NCI-H510A treated with DMSO at 0.1 percent for 48 hours (cell line): ENCODE results near the gene ZNG1A.
"Not testable (repeated sequence)": the region's sequence is repeated elsewhere in the genome, so short reads cannot be mapped to it uniquely, and the experiment has no call there.

Experiments
- DNase-seq: peaks from one replicate; lab custom pipeline; 2025; lab: John Stamatoyannopoulos, UW

Gene ZNG1A

DNA sequence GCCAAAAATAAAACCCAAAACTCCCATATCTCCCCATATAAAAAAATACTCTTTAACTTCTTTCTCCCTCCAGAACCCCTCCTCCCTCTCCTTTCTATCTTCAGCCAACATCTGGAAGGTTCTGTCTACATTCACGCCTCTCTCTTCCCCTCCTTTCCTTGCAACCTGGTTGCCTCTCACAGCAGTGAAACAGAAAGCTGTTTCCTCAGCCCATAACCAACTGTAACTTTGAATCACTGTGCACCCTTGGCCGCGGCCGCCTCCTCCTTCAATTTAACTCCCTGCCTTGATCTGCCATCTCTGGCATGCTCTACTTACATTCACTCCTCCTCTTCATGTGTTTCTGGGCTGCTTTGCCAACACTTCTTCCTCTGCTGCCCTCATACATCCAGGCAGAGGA is 83.9 kb downstream of the ZNG1A start:
- DNase-seq, result not testable (repeated sequence)

DNA sequence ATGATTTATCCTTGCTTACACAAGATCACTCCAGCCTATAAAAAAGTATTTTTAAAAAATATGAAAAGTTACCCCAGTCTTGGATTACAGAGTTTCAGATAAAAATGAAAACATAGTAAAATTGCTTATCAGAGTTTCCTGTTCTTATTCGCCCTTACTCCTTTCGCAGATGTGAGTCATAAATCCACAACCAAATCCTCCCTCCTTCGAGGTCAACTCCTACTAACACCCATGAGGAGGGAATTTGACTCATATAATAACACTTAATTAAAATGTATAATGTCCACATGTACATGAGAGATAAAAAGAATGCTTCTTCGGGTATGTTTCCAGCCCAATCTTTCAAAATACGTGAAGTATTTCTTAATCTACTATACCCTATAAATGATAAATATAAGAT is 84.5 kb downstream of the ZNG1A start:
- DNase-seq, result not testable (repeated sequence)

DNA sequence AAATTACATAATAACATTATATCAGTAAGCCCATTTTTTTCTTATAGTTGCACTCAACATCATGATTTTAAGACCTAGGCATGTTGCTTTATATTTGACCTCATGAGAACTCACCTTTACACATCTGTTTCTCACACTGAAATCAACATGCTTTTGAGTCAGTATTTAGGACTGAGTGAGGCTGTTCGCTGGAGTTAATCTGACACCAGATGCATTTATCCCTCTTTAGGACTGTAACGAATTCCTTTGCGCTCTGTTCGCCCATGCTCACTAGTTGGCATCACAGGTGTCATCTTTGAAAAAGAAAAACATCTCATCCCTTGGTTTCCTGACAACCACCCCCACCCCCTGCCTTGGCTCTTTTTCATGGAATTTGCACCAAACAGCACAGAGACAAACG is 84.9 kb downstream of the ZNG1A start:
- DNase-seq, result not testable (repeated sequence)

DNA sequence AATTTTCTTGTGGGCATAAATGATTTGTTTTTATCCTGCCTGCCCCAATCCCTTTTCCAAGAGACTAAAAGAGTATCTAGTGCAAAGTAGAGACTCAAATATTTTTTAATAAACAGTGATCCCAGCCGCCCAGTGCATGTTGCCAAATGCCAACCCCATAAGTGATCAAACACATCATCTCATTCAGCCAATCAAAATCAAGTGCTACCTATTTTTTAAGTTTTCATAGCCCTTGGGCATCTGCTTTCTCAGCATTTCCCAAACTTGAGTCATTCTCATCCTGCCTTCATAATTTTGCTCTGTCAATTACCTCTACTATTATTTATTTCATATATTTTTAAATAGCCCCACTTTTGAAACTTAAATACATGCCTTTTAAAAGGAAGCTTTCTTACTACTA is 88.0 kb downstream of the ZNG1A start:
- not testable (repeated sequence) for DNase-seq

DNA sequence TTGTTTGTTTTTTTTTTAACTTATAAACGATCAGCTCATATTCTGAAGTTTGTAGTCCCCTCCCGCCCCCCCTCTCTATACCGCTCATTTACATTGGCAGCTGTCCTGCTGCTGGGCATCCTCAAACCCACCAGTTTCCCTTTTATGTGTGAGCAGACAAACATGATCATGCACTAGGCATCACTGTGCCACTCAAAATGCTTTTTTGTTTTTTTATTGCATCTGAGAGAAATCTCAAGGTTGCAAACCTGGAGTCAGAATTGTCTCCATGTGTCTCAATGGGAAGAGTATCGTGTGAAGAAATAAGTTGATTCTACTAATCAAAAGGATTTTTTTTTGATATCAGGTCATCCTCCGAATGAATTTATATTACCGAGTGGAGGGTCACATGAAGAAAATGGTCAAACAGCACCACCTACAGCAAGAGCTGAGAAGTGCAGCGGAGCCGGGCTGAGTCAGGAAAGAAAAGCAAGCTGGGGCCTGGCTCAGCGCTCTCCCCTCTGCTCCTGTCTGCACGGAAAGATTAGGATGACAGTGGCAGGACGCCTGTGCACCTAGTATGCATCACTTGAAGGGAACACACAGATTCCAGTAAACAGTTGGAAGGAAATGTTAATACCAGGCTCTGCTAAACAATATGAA is 90.3 kb downstream of the ZNG1A start:
- not testable (repeated sequence) for DNase-seq

DNA sequence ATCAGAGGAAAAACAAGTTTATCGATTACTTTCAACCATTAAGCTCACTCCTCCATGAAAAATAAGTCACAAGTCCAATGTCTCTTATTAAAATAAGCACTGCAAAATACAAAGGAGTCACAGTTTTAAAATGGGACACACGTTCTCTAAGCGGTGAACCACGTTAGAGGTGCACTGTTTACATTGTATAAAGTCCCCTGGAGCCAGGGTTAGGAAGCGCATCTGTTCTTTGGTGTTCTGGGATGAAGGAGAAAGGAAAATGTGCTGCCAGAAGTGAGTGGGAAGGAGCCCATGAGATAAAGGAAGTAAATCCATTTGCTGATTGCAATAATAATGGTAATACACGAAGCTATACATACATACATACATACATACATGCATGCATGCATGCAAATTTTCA is 91.0 kb downstream of the ZNG1A start:
- DNase-seq, result not testable (repeated sequence)

DNA sequence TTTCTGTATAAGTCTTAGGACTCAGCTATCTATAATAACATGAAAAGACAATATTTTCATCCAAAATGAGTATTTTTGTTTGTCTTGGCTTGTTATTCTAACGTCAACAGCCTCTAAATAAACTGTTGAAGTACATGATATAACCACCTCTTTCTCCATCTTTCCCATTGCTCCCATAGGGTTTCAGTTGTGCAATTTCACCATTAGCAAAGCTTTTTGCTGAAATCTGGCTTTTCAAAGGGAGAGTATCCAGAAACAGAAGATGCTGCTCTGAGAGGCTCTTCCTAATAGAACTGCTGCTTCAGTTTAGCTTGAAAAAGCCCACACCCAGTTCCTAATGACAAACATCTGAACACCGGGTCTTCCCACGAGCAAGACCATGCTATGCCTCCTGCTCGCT is 91.8 kb downstream of the ZNG1A start:
- DNase-seq, result not testable (repeated sequence)

DNA sequence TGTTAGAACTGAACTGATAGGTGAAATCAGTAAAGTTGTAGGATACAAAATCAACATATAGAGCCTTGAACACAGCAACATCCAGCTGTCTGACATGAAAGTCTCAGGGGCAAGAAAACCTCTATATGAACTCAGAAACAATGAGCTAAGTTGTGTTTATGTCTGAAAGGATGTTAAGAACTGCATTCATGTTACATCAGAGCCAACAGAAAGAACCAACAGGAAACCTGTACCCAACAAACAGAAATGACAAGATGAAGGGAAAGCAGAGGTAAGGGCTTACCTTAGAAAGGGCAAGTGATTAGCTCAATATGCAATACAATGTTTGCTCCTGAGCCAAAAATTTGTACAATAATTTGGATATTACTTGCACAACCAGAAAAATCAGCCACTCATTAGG is 92.2 kb downstream of the ZNG1A start:
- DNase-seq, result not testable (repeated sequence)

DNA sequence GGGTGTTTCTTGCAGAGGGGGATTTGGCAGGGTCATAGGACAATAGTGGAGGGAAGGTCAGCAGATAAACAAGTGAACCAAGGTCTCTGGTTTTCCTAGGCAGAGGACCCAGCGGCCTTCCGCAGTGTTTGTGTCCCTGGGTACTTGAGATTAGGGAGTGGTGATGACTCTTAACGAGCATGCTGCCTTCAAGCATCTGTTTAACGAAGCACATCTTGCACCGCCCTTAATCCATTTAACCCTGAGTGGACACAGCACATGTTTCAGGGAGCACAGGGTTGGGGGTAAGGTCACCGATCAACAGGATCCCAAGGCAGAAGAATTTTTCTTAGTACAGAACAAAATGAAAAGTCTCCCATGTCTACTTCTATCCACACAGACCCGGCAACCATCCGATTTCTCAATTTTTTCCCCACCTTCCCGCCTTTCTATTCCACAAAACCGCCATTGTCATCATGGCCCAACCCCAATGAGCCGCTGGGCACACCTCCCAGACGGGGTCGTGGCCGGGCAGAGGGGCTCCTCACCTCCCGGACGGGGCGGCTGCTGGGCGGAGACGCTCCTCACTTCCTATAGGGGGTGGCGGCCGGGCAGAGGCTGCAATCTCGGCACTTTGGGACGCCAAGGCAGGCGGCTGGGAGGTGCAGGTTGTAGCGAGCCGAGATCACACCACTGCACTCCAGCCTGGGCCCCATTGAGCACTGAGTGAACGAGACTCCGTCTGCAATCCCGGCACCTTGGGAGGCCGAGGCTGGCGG is 95.7 kb downstream of the ZNG1A start:
- not testable (repeated sequence) for DNase-seq

DNA sequence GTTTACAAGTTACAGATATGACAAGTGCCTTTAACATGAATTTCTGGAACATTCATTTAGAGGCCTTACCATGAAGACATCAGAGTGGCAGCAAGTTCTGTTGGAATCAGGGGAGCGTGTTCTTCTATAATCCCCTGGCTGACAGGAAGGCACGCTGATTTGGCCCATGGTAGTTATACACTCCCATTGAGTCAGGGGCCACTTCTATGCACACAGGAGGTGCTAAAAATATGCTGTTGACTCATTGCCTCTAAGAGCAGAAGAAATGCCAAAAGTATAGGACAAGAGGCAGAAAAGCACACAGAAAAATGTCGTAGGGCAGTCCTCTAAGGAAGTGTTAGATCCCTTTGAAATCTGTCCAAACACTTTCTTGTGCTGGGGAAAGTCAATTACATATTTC is 100.5 kb downstream of the ZNG1A start:
- not testable (repeated sequence) for DNase-seq

DNA sequence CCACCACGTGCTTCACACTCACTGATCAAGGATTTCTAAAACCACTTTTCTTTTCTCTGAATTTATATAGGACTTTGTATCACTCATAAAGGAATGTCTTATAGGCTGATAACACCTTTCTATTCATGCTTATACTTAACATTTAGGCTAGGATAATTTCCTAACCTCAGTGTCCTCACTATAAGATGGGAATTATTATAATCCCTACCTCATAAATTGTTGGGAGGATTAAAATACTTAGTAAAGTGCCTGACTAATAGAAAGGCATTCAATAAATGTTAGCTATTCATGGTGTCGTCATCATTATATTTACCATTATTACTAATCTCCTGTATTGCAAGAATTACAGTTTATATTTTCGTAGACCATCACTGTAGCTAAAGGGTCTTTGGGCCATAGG is 102.5 kb downstream of the ZNG1A start:
- DNase-seq, result not testable (repeated sequence)

DNA sequence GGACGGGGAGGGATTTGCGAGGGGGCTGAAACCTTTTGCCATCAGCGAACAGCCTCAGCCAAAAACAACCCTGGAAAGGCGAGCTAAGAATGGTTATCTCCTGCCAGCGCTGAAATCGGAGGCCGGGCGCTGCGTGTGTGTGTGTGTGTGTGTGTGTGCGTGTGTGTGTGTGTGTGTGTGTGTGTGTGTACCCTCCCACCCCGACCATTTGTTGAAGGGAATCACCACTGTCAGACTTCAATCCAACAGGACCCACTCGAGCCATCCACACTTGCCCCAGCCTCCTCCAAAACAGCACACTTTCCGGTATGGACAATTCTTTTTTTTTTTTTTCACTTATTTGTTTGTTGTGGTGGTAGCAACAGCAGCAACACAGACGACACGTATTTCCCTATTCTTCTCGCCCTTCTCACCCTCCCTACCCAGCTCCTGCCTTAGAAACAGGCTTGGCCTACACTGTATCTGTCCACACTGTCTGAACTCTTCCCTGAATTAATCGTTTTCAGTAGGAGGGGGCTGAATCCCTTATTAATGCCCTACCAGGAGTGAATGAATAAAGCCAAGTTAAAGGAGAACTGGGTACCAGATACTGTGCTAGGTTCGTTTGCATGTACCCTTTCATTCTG is 104.8 kb downstream of the ZNG1A start:
- not testable (repeated sequence) for DNase-seq

DNA sequence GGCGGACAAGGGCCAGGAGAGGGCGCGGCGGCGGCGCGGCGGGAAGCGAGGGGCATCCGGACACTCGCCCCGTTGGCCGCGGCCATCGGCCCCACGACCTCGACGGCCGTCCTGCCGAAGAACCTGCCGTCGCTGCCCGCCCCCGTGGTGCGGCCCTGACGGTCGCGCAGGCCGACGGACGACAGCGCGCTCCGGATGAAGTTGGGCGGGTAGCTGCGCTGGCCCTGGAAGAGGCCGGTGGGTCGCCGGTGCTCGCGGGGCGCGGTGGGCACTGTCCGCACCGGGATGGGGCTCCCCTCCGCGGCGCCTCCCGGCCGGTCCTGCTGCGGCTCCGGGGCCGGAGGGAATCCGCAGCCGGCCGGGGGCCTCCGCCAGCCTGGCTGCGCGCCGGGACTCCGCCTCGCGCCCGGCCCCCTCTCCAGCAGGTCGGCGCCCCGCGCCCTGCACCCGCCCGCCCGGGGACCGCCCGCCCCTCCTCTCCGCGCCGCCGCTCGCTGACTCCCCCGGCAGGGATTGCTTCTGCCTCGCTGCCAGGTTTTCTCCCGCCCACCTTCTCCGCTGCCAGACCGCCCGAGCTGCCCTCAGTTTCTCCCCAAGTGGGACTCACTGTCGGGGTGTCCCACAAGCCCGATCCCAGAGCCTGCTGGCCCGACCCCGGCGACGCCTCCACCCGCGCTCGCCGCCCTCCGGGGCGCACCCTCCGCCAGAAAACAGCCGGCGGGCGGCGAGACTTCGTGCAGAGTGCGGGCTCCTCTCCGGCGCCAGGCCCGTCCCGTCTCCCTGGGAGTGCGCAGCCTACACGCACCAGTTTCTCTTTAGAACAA is 105.6 kb downstream of the ZNG1A start:
- not testable (repeated sequence) for DNase-seq
